Smooth muscle cell (in vitro differentiated cells): ENCODE data around the gene BCKDHA. TPM values are rescaled to one million over a fixed set of nuclear protein-coding genes. Genes with fewer than 3 reads are reported as not detected.

Experiments
- DNase-seq: peaks from one replicate; lab custom pipeline; 2025; ENCODE audit not compliant: unreplicated experiment; lab: John Stamatoyannopoulos, UW
- H2AFZ ChIP-seq: fragments of 200-600 bp; sonication (generic); 2 replicates; pipeline ENCODE4 v1.6.0; 2016; ENCODE audit warnings: antibody characterized with exemption, low read depth, mild to moderate bottlenecking
- H3F3A ChIP-seq: fragments of 200-600 bp; sonication (generic); 2 replicates; pipeline ENCODE4 v1.6.0; 2017; ENCODE audit warnings: antibody characterized with exemption, low read depth
- H3K27ac ChIP-seq: fragments of 200-600 bp; sonication (generic); 2 replicates; pipeline ENCODE4 v1.5.1; 2016; ENCODE audit warnings: low read depth, mild to moderate bottlenecking
- H3K27me3 ChIP-seq: fragments of 200-600 bp; sonication (generic); 2 replicates; pipeline ENCODE4 v1.6.1; 2016; ENCODE audit warnings: low read depth, mild to moderate bottlenecking
- H3K36me3 ChIP-seq: fragments of 200-600 bp; sonication (generic); 2 replicates; pipeline ENCODE4 v1.5.1; 2016; ENCODE audit warnings: low read depth
- H3K4me1 ChIP-seq: fragments of 200-600 bp; sonication (generic); 2 replicates; pipeline ENCODE4 v1.5.1; 2016; ENCODE audit warnings: low read depth
- H3K4me2 ChIP-seq: fragments of 200-600 bp; sonication (generic); 2 replicates; pipeline ENCODE4 v1.6.0; 2016; ENCODE audit warnings: mild to moderate bottlenecking
- H3K4me3 ChIP-seq: fragments of 200-600 bp; sonication (generic); 2 replicates; pipeline ENCODE4 v1.5.1; 2016; ENCODE audit warnings: mild to moderate bottlenecking
- H3K79me2 ChIP-seq: fragments of 200-600 bp; sonication (generic); 2 replicates; pipeline ENCODE4 v1.6.0; 2016; ENCODE audit warnings: low read depth, mild to moderate bottlenecking
- H3K9ac ChIP-seq: fragments of 200-600 bp; sonication (generic); 2 replicates; pipeline ENCODE4 v1.6.0; 2016; ENCODE audit warnings: low read depth
- H3K9me3 ChIP-seq: fragments of 200-600 bp; sonication (generic); replicated peaks from 2 replicates; pipeline ENCODE4 v1.5.1; 2016; ENCODE audit warnings: low read depth
- H4K20me1 ChIP-seq: fragments of 200-600 bp; sonication (generic); 2 replicates; pipeline ENCODE4 v1.6.0; 2016; ENCODE audit warnings: low read depth
- WGBS: methylation state at CpG from one replicate; pipeline ENCODE4 v1.1.7; 2016; ENCODE audit warnings: low lambda C conversion rate; 5-methylcytosine and 5-hydroxymethylcytosine counted together
- polyA plus RNA-seq: library from polyadenylated mRNA; unstranded; fragments of >200 nt; fragmentation: Nextera tagmentation; extraction: Ambion mirVana; gene quantifications from 2 replicates; pipeline ENCODE4 v1.2.1, GENCODE V29; 2016
- total RNA-seq: library from RNA; depleted of rRNA; stranded (reverse); fragments of >200 nt; gene quantifications from 2 replicates; pipeline ENCODE4 v1.2.3, GENCODE V29; 2014
- TF ChIP-seq, protein P1 (sequence below): fragments of 200-600 bp; sonication (generic); IDR thresholded peaks from 2 replicates; pipeline ENCODE4 v1.5.1; 2017; ENCODE audit warnings: borderline replicate concordance, mild to moderate bottlenecking, antibody characterized with exemption; ENCODE audit not compliant: insufficient read depth, poor library complexity, severe bottlenecking

BCKDHA gene
- total and polyA plus RNA-seq, 2 experiments from 2014 or later: 24.6 to 53.9 TPM

DNA sequence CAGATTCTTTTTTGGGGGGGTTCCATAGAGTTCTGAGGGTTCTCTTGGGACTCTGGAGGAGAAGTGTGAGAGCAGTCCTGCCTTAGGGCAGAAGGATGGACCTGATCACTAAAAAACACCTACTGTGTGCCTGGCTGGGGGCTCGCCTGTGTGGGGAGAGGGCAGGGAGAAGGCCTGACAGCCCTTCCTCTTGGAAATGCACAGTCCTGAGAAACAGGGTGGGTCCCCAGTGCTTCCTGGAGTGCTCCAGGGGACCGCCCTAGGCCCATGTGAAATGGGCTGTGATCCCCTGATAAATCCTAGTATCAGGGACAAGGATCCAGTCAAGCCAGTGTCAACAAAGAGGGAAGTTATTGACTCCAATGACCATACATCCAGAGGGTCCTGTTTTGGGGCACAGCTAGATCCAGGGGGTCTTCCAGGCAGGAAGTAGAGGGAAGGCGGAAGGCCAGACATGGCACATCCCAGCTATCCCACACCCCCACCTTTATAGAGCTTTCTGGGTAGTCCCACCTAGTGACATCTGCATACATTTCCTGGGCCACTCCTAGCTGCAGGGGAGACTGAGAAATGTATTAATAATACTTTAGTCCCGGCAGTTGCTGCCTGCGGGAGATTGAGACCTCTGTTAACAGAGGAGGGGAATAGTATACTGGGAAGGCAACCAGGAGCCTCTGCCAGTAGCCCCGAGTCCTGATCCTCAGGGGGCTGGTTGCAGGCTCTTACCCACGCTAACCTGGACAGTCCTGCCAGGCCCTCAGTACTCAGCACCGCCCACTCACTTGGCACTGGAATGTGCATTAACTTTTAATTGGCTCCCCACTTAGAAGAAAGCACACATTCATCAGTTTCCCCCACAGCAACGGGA, 13.7 kb downstream of the BCKDHA start:
- 88% methylated on average over 9 of the region's 9 CpGs for WGBS

DNA sequence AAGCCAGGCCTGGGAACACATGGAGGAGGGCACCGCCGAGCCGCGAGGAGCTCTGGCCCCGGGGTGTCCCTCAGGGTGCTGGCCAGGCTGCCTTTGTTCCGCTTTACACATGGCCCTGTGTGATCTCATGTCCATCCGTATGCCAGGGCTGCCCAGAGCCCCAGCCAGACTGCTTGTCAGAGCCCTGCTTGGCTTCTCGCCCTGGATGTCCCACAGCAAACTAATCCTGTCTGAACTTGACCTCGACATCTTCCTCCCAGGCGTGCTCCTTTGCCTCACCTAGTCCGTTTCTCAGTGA, 14.3 kb downstream of the BCKDHA start:
- Histone ChIP-seq H3K4me3 (no peak overlapping the region), H2AFZ (no peak overlapping the region), H3K9ac (no peak overlapping the region), H3K9me3 (no peaks in the 10 kb centered on the region), H3F3A (no peaks in the 10 kb centered on the region), H3K36me3 (no peaks in the 10 kb centered on the region), H3K4me1 (no peaks in the 10 kb centered on the region), H3K4me2 (no peak overlapping the region), H3K79me2 (no peaks in the 10 kb centered on the region), H4K20me1 (peaks cover 14% of the 10 kb centered on the region), H3K27ac (no peak overlapping the region), H3K27me3 (no peaks in the 10 kb centered on the region)
- WGBS: 97% methylated on average over 11 of the region's 11 CpGs
- DNase-seq: no peak
- TF ChIP-seq, protein P1, sequence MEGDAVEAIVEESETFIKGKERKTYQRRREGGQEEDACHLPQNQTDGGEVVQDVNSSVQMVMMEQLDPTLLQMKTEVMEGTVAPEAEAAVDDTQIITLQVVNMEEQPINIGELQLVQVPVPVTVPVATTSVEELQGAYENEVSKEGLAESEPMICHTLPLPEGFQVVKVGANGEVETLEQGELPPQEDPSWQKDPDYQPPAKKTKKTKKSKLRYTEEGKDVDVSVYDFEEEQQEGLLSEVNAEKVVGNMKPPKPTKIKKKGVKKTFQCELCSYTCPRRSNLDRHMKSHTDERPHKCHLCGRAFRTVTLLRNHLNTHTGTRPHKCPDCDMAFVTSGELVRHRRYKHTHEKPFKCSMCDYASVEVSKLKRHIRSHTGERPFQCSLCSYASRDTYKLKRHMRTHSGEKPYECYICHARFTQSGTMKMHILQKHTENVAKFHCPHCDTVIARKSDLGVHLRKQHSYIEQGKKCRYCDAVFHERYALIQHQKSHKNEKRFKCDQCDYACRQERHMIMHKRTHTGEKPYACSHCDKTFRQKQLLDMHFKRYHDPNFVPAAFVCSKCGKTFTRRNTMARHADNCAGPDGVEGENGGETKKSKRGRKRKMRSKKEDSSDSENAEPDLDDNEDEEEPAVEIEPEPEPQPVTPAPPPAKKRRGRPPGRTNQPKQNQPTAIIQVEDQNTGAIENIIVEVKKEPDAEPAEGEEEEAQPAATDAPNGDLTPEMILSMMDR: no peak

More for the DNA sequence above, 13.7 kb downstream of the BCKDHA start:
- no peaks in the 10 kb centered on the region for H3K9me3 ChIP-seq
- no peak overlapping the region for H3K9ac ChIP-seq
- H3K27me3 ChIP-seq: no peaks in the 10 kb centered on the region
- no peak overlapping the region for H3K4me2 ChIP-seq
- TF ChIP-seq, protein P1: no peak
- H2AFZ ChIP-seq: no peak overlapping the region
- no peaks in the 10 kb centered on the region for H3K79me2 ChIP-seq
- no peaks in the 10 kb centered on the region for H3F3A ChIP-seq
- no peak for DNase-seq
- H3K27ac ChIP-seq: no peak overlapping the region
- H3K36me3 ChIP-seq: no peaks in the 10 kb centered on the region
- no peaks in the 10 kb centered on the region for H3K4me1 ChIP-seq
- no peak overlapping the region for H3K4me3 ChIP-seq
- peaks cover 16% of the 10 kb centered on the region for H4K20me1 ChIP-seq

DNA sequence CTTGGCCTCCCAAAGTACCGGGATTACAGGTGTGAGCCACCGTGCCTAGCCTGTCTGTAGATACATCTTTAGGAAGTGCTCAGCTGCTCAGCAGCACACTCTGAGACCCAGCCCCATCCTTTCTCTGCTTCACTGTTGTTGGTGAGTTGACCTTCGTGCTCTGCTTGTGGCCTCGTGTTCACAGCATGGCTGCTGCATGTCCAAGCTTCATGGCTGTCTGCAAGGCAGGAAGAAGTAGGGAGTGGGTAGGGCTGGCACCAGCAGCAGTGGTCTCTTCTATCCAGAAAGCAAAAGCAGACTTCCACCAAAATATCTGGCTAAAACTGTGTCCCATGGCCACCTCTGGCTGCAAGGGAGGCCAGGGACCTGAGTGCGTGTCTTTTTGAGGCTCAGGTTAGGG, 15.3 kb downstream of the BCKDHA start:
- no peak overlapping the region for H2AFZ ChIP-seq
- no peak overlapping the region for H3K4me3 ChIP-seq
- H3K9ac ChIP-seq: no peak overlapping the region
- peaks cover 8% of the 10 kb centered on the region for H4K20me1 ChIP-seq
- no peaks in the 10 kb centered on the region for H3K9me3 ChIP-seq
- no peaks in the 10 kb centered on the region for H3K4me1 ChIP-seq
- H3F3A ChIP-seq: no peaks in the 10 kb centered on the region
- H3K27me3 ChIP-seq: no peaks in the 10 kb centered on the region
- H3K36me3 ChIP-seq: no peaks in the 10 kb centered on the region
- H3K79me2 ChIP-seq: no peaks in the 10 kb centered on the region
- H3K4me2 ChIP-seq: no peak overlapping the region
- WGBS: 95% methylated on average over 5 of the region's 5 CpGs
- H3K27ac ChIP-seq: no peak overlapping the region
- TF ChIP-seq, protein P1: no peak
- DNase-seq: no peak

DNA sequence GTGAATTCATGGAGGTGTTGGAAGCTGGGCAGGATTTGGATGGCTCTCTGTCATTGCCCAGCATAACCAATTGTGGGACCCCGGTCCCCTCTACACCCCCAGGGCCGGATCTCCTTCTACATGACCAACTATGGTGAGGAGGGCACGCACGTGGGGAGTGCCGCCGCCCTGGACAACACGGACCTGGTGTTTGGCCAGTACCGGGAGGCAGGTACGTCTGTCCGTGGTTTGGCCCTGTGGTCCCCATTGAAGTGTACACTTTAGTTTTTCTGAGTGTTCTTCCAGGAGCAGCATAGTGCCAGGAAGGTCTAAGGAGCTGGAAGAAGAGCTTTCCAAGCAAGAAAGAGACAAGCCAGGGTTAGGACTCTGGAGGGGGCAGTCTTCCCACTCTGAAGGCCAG, 16.3 kb downstream of the BCKDHA start:
- H3F3A ChIP-seq: no peaks in the 10 kb centered on the region
- H3K27me3 ChIP-seq: no peaks in the 10 kb centered on the region
- H3K9ac ChIP-seq: no peak overlapping the region
- DNase-seq: no peak
- WGBS: 96% methylated on average over 10 of the region's 10 CpGs
- no peaks in the 10 kb centered on the region for H3K9me3 ChIP-seq
- no peaks in the 10 kb centered on the region for H3K4me1 ChIP-seq
- H2AFZ ChIP-seq: no peak overlapping the region
- no peaks in the 10 kb centered on the region for H3K36me3 ChIP-seq
- no peak overlapping the region for H3K4me2 ChIP-seq
- TF ChIP-seq, protein P1: no peak
- H3K79me2 ChIP-seq: no peaks in the 10 kb centered on the region
- peaks cover 4% of the 10 kb centered on the region for H4K20me1 ChIP-seq
- no peak overlapping the region for H3K4me3 ChIP-seq
- no peak overlapping the region for H3K27ac ChIP-seq
